Activated CD8-positive, alpha-beta memory T cell treated with anti-CD3 and anti-CD28 coated beads, Interleukin-2, amount 50 U/mL, for 48 hours (primary cell): ENCODE measurements around the gene OPCML.

Experiments
- DNase-seq: peaks from one replicate; pipeline ENCODE4 v3.0.0-alpha.2; 2020

OPCML gene

DNA sequence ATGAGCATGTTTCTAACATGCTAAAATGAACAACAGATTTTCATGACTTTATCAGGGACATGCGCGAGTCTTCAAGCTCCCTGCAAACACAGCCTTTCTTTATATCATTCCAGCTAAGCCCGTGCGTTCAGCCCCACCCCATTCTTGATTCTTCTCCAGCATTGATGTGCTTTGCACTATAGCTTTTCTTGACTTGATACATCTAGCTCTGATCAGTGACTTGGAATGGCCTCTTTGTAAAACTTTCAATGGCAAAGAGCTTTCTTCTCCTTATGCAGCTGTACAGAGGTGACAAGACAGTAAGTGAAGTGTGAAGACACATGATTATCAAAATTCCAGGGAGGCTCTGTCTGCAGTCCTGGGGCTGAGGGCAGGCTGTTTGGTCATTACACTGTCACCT lies 561.0 kb downstream of the OPCML start:
- no peak for DNase-seq

DNA sequence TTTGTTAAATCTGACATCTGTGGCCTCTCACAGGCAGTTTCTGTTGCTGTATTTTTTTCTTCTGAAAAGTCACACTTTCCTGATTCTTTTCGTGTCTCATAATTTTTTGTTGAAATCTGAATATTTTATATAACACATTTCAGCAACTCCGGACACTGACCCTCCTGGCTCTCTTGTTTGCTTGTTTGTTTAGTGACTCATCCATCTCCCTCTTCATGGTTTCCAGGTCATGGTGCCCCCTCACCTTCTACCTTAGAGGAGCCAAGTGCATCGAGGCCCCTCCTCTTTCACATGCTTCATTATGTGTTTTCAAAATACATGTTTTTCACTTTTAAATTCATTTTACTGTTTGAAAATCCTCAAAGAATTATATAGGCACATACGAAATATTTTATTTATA lies 562.4 kb downstream of the OPCML start:
- DNase-seq: no peak

DNA sequence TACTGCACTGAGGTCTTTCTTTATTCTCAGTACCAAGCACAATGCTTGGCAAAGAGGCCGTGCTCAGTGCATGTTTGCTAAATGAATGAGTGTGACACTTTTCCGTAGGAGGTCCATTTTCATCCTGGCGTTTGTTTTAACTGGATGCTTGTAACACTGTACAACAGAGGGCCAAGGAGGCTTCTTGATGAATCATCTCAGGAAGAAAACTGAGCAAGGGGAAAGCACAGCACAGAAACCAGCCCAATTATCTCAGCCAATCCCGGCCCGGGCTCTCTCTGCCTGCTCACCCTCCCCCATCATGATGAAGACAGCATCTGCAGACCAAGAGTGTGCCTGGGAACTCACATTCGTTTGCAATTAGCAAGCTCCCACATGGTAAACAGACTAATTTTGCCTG lies 570.3 kb downstream of the OPCML start:
- DNase-seq: no peak

DNA sequence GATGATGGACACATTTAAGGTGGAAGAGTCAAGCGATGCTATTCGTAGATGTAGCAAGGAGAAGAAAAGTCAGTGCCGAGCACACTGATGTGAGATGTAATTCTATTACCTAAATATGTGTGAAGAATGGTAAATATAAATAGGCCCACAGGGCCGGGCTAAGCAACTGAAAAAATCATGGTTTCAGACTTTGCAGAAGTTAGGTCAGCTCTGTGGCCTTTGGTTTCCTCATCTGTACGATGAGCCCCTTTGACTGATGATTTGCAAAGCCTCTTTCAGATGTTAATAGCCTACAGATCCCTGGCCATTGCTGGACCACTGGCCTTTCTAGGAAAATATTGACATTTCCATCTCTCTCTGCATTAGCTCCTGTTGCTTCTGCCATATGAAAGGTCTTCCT lies 570.8 kb downstream of the OPCML start:
- DNase-seq: no peak

DNA sequence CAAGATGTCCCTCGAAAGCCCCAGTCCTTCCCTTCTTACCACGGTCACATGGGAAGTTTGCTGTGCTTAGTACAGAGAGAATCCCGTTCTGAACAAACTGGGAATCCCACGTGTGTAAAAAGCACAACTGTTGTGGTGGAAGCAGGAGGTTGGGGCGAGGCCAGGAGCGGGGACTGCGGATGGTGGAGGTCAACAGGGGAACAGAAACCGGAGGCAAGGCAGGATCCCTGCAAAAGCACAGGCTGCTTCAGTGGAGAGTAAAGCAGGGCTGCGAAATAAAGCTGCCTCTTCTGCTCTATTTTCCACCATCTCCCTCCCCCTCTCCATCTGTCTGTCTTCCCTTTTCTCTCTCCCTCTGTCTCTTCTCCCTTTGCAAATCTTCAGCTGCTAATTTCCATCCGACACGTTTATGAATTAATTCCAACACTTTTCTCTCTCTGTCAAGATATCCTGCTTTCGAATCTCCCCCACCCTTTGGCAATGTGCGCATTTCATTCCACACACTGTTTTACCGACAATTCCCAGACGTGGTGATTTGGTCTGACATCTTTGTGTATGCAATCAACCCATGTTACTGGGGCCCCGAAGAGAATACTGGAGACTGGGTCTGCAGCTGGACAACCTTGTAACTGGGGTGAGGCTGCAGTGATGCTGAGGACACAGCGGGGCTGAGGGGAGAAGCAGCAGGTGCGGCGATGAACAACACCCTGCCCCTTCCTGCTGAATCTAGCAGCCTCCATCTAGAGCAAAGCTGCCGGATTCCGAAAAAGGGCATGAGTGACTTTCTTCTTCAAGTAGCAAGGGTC lies 571.8 kb downstream of the OPCML start:
- DNase-seq: no peak

DNA sequence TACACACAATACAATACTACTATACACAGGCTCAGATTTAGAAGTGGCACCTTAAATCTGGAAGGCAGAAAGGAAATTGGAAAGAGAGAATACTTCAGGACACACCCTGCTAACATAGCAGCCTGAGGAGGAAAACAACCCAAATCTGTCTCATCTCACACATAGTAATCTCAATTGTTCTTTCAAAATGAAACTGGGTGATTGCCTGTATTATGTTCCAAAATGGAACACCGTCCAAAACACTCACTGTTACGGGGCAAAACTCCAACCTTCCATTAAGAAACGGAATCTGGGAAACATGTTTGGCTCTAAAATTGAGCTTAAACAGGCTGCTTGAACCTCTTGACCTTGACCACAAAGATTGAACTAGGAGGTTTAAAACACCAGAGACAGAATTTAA lies 572.6 kb downstream of the OPCML start:
- DNase-seq: no peak

DNA sequence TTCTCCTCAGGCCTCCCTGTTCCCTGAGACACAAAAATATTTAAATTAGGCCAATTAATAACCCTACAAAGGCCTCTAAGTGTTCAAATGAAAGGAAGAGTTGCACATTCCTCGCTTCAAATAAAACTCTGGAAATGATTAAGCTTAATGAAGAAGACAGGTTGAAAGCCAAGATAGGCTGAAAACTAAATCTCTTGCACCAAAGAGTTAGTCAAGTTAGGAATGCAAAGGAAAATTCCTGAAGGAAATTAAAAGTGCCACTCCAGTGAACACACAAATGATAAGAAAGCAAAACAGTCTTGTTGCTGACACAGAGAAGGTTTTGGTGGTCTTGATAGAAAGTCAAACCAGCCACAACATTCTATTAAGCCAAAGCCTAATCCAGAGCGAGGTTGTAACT lies 574.4 kb downstream of the OPCML start:
- no peak for DNase-seq

DNA sequence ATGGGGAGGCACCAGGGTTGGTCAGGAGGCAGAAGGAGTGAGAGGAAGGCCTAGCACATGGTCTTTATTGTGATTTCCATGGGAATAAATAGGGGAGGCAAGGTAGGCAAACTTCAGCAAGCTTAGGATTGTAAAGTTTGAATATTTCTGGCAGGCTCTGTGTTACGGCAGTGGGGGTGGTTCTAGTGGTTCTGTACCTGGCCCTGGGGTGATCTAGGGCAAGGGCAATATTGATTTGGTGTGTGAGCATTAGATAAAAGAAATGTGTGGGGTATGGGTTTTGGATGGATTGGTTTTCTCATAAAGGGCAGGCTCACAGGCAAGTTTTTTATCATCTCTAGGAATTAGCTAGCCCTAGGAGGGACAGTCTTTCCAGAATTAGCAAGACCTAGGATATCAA lies 584.0 kb downstream of the OPCML start:
- no peak for DNase-seq

DNA sequence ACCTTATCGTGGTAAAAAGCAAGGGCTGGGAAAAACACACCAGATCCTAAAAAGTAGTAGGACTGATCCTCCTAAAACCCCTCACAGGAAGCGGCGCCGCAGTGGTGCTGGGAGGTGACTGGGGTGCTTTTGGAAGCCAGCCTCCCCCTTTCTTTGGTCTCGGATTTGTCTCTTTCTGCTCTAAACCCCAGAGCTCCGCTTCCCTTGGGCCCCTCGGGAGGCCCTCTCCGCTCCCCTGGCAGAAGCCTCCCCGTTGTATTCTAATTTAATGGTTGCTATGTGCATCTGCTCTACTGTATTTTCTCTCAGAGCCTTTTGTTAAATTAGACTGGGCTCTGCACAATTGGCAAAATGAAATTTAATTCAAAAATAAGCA lies 587.7 kb downstream of the OPCML start:
- no peak for DNase-seq

DNA sequence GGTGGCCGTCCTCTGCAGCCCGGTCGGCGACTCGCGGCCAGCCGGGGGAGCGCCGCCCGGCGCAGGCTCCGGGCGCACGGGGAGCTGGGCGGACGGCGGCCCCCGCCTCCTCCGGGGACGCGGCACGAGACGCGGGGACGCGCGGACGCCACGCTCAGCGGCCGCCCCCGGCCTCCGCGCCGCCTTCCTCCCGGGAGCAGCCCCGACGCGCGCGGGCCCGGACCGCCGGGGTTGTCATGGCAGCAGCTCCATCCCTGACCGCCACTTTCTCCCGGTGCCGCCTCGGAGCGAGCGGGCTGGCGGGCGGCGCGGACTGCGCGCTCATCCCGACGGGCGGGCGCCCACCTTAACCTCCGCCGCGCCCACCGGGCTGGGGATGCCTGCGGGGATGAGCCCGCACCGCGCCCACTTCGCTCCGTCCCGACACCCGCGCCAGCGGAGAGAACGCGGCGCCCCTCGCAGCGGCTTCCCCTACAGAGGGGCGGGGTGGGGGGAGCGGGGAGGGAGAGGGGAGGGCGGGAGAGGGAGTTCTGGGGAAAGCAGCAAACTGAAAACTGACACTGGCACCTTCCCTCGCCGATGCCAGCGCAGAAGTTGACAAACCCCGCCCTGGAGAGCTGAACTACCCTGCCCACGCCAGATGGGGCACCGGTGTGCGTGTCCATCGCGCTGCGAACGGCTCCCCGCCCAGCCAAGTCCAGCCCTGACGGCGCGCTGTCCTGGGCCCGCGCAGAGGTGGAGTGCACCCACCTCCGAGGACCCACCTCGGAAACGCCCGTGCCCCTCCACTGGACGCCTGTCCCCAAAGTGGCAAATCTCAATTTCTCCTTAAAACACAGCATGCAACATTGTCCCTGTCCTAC lies 588.4 kb downstream of the OPCML start:
- no peak for DNase-seq

DNA sequence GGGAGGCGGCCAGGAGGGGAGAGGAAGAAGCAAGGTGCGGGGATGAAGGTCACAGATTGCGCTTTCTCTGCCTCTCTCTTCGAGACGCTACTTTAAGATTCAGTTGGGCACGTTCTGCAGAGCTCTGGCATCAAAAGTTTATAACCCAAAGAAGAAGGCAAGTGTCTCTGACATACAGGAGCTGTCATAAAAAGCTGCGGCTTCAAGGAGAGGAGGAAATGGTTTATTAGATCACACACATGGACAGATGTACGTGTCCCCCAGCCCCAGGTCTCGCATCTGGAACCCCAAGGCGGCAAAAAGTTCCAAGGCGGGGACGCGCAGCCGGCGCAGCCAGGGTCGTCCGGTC lies 589.0 kb downstream of the OPCML start:
- no peak for DNase-seq

DNA sequence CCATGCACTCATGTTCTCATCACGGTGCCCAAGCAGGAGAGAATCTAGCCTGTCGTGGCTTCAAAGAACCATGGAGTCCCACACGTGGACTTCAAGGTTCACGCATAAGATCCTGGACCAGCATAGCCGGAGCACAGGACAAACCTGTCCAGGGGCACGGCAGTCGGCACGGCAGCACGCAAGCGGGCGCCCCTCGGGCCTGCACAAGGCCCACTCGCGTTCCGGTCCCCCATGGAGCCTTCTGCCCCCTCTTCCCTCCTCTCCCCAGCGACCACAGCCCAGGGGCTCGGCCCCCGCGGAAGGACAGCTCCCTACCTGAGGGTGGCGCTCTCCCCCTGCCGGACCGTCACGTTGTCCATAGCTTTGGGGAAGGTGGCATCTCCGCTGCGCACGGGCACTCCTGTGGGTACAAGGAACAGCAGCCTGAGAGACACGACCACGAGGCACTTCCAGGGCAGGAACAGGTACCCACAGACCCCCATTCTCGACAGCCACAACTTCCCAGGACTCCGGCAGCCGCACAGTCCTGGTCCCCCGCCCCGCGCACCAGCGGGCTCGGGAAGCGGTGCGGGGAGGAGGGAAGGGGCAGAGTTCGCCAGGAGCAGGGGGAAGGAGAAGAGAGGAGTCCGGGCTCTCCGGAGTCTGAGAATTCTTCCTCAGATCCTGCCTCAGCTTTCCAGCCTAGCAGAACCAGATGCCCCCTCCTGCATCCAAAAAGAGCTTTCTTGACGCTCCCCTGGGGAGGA lies 589.5 kb downstream of the OPCML start:
- no peak for DNase-seq

DNA sequence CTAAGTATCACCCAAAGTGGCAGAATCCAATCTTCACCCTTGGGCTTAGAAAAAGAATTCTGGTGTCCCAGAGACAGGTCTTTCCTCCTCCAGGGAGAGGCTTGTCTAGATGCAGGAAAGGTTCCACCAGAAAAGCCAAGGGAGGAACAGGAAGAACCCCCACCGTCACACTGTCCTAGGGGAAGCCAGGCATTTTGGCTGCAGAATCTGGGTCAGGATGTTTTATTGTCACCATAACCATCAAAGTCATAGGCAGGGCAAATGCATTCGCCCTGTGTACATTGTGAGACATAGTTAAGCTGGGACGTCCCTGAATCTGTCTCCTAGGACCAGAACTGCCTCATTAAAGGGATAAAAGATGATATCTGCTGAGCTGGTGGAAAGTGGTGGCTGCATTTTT lies 590.5 kb downstream of the OPCML start:
- DNase-seq: no peak

DNA sequence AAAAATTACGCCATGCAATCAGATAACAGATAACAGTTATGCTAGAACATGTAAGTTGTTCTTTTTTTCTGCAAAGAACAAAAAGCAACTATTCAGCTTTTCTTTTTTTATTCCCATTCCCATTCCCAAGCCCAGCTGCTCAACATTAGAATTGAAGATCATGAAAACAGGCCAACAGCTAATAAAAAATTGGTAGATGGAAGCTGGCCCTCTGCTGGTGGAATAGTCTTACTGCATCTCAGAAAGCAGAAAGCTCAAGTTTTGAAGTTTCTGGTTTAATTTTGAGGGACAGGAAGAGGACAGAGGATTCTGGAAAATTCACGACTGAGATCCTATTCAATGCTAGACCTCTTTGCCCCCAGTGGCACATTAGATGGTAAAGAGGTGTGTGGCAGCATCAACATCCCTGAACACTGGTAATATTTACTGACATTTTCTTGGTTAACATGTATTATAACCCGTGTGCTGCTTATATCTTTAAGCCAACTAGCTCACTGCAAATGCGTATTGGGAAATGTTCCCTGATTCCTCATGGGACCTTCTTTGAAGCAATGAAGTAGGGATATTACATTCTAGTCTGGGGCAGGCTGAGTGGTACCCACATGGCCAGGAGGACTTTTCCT lies 591.2 kb downstream of the OPCML start:
- no peak for DNase-seq

DNA sequence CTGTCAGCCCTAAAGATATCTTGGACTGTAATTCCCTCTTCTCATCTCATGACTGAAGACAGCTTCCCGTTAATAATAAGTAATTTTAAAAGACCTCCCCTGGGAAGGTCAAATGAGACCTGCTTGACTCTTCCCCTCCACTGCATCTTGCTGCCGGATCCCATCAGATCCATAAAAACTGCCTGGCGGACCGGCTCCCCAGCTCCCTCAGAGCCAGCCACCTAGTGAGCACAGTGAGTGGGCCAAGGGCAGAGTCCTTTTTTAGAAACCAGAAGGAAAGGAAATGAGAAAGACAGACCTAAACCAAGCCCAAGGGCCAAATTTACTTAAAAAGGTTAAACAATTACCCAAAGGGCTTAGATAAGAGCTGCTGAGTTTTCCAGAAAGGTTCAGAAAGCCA lies 595.3 kb downstream of the OPCML start:
- no peak for DNase-seq

DNA sequence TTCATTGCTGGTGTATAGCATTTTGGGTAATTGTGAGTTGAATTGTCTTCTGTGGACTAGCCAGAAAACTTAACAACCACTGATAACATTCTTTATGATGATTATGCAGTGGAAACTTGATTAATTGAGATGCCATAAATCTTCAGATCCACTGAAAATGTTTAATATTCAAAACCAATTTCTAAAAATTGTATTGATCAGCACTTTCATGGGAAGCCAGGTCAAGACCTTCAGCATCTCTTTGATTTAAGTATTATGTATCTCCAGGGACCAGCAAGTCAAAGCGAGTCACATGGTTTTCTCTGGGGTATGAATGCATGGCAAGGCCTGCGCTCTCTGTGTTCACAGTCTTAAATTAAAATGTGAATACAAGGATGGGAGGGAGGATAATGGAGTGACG lies 596.9 kb downstream of the OPCML start:
- no peak for DNase-seq

DNA sequence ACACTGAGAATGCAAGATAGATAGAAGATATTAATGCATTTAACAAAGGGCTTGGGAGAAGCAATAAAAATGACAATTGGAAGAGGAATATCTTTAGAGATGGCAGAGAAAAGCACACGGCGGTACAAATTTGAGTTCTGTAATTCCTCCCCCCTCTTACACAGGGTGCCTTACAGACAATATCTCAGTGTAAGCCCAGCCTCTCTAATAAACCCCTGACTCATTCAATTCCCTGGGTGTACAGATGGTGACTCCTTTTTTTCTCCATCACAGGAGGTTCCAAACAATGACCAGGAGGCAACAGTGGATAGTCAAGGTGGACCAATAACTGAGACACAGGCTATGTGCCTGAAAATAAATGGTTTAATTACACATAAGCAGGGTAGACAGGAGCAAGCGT lies 598.6 kb downstream of the OPCML start:
- no peak for DNase-seq

DNA sequence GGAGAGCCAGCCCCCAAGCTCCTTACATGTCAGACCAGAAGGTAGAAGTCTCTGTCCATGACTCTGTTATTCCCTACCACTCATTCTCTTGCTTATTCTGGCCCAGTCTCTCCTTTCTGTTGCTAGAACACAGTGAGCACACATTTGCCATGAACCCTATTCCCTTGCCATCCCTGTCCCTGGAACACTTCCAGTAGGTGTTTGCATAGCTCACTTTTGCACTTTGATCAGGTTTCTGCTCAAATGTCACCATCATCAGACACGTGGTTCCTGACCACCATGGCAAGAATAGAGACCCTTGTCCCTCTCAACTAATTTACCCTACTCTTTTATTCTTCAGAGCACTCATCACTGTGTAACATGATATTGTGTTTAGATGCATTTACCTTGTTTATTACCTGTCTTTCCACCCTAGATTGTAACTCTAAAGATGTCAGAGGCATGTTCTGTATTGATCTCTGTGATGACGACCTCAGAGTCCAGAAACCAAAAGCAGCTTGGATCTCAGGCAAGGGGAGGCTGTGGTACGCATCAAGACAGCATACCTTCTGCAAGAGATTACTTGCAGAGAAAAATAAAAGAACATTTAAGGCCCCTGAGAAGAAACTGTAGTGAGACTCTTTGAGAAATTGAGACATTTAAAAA lies 606.4 kb downstream of the OPCML start:
- no peak for DNase-seq

DNA sequence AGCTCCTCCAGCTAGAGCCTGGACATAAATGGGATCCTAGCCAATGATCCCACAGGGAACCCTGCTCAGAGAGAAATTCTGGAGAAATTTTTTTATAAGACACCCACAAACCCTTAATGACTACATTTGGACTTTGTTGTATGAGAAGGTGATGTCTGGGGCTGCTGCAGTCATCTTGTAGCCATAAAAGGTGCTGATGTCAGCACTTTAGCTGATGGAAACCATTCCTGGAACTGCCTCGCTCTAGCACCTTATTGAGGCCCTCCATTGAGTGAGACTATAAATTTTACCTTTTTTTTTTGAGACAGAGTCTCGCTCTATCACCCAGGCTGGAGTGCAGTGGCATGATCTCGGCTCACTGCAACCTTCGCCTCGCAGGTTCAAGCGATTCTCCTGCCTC lies 610.7 kb downstream of the OPCML start:
- DNase-seq: no peak

DNA sequence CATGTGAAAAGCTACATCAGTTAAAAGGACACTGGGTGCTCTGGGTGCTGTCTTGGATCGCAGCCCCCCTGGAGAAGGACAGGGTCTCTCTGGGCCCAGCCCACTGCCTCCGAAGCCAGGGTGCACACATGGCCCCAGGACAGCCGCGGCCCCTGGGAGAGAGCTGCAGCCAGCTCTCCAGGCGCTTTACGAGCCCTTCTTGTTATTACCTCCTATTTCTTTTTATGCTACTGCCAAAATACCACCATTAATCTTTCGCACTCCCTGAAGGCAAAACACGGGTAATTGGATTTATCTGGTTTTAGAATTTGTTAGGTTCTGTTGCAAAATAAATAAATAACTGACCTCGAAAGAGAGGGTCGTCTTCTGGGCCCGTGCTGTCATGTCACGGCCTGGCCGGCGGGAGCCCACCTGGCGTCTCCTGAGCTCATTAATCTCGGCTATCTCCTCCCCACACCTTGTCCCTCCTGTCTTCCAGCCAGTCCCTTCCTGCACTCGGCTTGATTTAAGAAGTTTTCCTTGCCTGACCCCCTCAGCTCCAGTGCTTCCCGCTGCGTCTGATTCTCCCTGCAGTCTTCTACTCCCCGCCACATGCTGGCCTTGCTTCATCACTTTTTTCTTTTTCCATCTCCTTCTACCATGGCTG lies 611.7 kb downstream of the OPCML start:
- DNase-seq: no peak

DNA sequence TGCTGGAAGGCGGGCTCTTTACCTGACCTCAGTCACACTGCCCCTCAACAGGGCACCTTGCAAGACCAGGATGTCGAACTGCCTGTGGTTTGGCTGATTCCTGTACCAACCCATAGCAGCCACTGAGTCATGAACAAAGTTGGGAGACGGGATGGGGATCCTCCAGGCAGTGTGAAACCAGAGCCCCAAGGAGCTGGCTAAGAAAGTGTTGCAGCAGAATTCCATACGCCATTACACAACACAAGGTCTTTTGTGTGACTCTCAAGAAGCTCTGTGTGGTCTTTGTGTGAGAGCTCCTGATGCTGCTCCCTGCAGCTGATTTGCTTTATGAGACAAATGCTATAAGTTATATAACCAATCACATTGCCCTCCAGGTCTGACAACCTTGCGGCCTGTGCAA lies 617.7 kb downstream of the OPCML start:
- DNase-seq: no peak

DNA sequence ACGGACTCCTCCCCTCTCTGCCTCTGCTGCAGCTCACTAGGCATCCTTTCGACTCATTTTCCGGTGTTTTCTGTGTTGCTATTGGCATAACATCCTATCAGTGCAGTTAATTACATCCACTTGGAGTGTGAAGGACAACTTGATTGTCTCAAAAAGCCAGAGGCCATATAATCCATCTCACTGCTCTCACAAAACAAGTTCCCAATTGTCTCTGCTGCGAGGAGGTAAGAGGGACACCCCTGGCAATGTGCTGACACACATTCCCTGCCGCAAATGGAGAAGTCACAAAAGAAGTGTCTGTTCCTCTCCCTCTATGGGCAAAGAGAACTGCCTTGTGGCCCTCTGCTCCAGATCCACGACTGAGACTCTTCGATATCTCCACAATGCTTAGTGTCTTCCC lies 618.4 kb downstream of the OPCML start:
- no peak for DNase-seq
